Muscle layer of colon (tissue), 2 donors: ENCODE measurements around the gene ARFGEF2.

Experiments used
- H3K27ac ChIP-seq: one replicate; pipeline ENCODE4 v1.7.0; 2013; ENCODE audit warnings: low read depth, mild to moderate bottlenecking, low read length, moderate library complexity
- H3K27me3 ChIP-seq, 2 donors: one replicate each; pipeline ENCODE4 v1.7.0; 2013; ENCODE audit warnings: low read length in 2 of 2, mild to moderate bottlenecking in 2 of 2; ENCODE audit not compliant: insufficient read depth in 2 of 2, control insufficient read depth in 1 of 2
- H3K36me3 ChIP-seq: one replicate; pipeline ENCODE4 v1.7.0; 2013; ENCODE audit warnings: mild to moderate bottlenecking, low read length; ENCODE audit not compliant: insufficient read depth
- H3K4me1 ChIP-seq: one replicate; pipeline ENCODE4 v1.7.0; 2013; ENCODE audit warnings: mild to moderate bottlenecking, low read length; ENCODE audit not compliant: insufficient read depth
- H3K4me3 ChIP-seq, 2 donors: one replicate each; pipeline ENCODE4 v1.7.0; 2013; ENCODE audit warnings: low read length in 2 of 2, low read depth in 1 of 2, mild to moderate bottlenecking in 1 of 2, moderate library complexity in 1 of 2
- H3K9ac ChIP-seq: one replicate; pipeline ENCODE4 v1.7.0; 2013; ENCODE audit warnings: low read length
- H3K9me3 ChIP-seq: one replicate; pipeline ENCODE4 v1.7.0; 2013; ENCODE audit warnings: mild to moderate bottlenecking, low read length
- donor health status: abdominal sarcoma.
- donor health status: Adenocarcinoma of cecum.

The ARFGEF2 gene

GRCh38 chr20:49029203-49029602 lies 107.7 kb downstream of the ARFGEF2 start:
- Histone ChIP-seq H3K36me3 (peaks cover 43% of the 10 kb centered on the region), H3K27me3 (no peaks in the 10 kb centered on the region), H3K9ac (no peak overlapping the region), H3K27ac (no peak overlapping the region), H3K9me3 (no peaks in the 10 kb centered on the region), H3K4me3 (no peak overlapping the region), H3K4me1 (no peaks in the 10 kb centered on the region)

DNA sequence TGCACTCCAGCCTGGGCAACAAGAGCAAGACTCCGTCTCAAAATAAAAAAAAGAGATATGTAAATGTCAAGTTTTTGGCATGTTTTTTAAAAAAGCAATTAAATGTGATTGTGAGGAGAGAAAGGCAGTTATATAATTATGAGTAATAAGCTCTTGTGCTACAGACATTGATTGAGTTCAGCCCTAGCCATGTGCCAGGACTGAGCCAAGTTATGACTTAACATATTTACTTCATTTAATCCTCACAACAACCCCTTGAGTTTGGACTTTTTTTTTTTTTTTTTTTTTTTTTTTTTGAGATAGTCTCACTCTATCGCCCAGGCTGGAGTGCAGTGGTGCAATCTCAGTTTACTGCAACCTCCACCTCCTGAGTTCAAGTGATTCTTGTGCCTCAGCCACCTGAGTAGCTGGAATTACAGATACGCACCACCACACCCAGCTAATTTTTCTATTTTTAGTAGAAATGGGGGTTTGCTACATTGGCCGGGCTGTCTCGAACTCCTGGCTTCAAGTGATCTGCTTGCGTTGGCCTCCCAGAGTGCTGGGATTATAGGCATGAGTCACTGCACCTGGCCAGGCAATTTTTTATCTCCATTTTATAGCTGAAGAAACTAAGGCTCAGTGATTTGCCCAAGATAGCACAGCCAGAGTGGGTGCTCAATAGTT lies 109.6 kb downstream of the ARFGEF2 start:
- no peaks in the 10 kb centered on the region for H3K27me3 ChIP-seq
- no peaks in the 10 kb centered on the region for H3K4me1 ChIP-seq
- no peaks in the 10 kb centered on the region for H3K9me3 ChIP-seq
- no peak overlapping the region for H3K9ac ChIP-seq
- H3K27ac ChIP-seq: no peak overlapping the region
- peaks cover 40% of the 10 kb centered on the region for H3K36me3 ChIP-seq
- H3K4me3 ChIP-seq: no peak overlapping the region

DNA sequence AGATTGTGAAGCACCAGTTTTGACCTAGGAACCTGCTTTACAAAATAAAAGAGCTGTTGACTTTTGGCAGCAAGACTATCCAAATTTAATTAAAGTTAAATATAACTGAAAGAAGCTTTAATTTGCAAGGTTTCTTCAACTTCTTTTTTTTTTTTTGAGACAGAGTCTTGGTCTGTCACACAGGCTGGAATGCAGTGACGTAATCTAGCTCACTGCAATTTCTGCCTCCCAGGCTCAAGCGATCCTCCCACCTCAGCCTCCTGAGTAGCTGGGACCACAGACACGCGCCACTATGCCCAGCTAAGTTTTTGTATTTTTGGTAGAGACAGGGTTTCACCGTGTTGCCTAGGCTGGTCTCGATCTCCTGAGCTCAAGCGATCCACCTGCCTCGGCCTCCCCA lies 110.9 kb downstream of the ARFGEF2 start:
- Histone ChIP-seq H3K27me3 (no peaks in the 10 kb centered on the region), H3K9me3 (no peaks in the 10 kb centered on the region), H3K4me1 (no peaks in the 10 kb centered on the region), H3K9ac (no peak overlapping the region), H3K4me3 (no peak overlapping the region), H3K27ac (no peak overlapping the region), H3K36me3 (peaks cover 37% of the 10 kb centered on the region)

DNA sequence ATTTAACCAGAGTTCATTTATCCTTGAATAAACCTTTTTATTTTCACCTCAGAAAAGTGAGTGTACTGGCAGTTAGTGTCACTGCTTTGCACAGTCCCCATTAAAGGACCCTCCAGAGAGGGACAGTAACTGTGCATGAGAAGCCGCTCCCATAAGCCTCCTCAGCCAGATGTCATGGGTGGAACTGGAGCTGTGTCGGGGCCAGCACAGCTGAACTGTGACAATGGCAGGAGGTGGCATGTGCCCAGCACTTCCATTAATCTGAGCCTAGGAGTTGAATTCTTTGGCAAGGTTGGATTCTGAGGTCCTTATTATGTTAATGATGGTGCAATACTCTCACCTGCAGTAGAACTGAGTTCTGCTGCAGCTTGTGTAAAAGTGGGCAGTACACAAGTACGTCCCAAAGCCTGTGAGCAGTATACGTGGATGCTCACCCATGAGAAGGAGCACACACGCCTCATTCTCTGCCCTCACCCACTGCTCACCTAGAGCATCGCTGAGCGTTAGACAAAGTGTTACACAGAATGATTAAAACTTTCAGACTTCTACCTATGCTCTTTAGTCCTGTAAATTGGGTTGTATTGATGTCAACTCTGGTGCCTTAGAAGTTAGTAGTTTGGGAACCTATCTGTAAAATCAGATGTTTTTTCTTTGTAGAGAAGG lies 112.7 kb downstream of the ARFGEF2 start:
- Histone ChIP-seq H3K36me3 (peaks cover 29% of the 10 kb centered on the region), H3K4me1 (no peaks in the 10 kb centered on the region), H3K9ac (no peak overlapping the region), H3K27ac (no peak overlapping the region), H3K9me3 (no peaks in the 10 kb centered on the region), H3K4me3 (no peak overlapping the region), H3K27me3 (no peaks in the 10 kb centered on the region)

DNA sequence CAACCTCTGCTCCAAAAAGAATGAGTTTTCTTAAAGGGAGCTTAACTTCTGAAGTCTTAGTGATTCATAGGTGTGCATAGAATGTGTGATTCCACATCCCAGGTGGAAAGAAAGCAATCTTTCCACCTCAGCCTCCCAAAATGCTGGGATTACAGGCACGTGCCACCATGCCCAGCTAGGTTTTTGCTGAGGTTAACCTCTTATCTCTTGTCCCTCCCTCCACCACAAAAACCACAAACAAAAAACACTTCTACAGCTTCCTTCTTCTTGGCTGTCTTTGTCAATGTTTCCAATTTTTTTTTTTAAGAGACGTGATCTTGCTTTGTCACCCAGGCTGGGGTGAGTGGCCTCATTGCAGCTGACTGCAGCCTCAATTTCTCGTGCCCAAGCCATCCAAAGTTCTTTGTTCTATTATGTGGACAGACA lies 116.5 kb downstream of the ARFGEF2 start:
- no peak overlapping the region for H3K27ac ChIP-seq

DNA sequence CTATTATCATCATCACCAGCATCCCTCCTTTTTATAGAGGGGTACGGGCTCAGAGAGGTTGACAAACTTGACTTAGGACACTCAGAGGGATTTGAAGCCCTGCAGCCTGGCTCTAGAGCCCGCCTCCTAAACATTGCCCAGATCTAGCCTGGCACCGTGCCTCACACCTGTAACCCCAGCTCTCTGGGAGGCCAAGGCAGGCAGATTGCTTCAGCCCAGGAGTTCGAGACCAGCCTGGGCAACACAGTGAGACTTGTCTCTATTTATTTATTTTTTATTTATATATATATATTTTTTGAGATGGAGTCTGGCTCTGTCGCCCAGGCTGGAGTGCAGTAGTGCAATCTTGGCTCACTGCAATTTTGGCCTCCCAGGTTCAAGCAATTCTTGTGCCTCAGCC lies 118.3 kb downstream of the ARFGEF2 start:
- Histone ChIP-seq H3K9ac (no peak overlapping the region), H3K27ac (no peak overlapping the region), H3K4me1 (no peaks in the 10 kb centered on the region), H3K36me3 (peaks cover 2% of the 10 kb centered on the region), H3K4me3 (no peak overlapping the region), H3K27me3 (no peaks in the 10 kb centered on the region), H3K9me3 (no peaks in the 10 kb centered on the region)

More for the DNA sequence above, 116.5 kb downstream of the ARFGEF2 start:
- Histone ChIP-seq H3K9me3 (no peaks in the 10 kb centered on the region), H3K4me1 (no peaks in the 10 kb centered on the region), H3K36me3 (peaks cover 16% of the 10 kb centered on the region), H3K4me3 (no peak overlapping the region), H3K9ac (no peak overlapping the region), H3K27me3 (no peaks in the 10 kb centered on the region)

- H3K36me3 ChIP-seq: no peaks in the 10 kb centered on the region
- no peak overlapping the region for H3K4me3 ChIP-seq
- H3K4me1 ChIP-seq: peaks cover 4% of the 10 kb centered on the region
- H3K27me3 ChIP-seq: no peaks in the 10 kb centered on the region
- H3K9me3 ChIP-seq: no peaks in the 10 kb centered on the region
- no peak overlapping the region for H3K27ac ChIP-seq
- H3K9ac ChIP-seq: no peak overlapping the region
Measured at GRCh38 chr20:49043000-49043399, 121.5 kb downstream of the ARFGEF2 start.

DNA sequence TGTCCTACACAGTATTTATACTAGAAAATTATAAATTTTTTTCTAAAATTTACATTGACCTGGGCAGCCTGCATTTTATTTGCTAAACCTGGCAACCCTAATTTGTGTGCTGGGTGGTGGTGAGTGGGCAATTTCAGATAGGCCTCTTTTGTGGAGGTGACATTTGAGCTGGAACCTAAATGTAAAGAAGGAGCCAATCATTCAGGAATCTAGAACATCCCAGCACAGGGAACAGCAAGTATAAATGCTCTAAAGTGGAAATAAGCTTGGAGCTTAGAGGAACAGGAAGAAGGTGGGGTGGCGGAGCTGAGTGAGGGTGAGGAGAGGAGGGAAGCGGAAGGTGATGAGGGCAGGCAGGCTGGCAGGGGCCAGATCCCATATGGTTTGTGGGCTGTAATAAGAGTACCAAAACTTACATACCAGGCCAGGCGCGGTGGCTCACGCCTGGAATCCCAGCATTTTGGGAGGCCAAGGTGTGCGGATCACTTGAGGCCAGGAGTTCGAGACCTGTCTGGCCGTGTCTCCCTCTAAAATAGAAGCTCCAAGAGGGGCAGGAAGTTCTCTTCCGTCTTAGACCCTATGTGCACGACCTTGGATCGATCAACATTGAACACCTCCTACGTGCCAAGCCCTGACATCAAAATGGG lies 124.1 kb downstream of the ARFGEF2 start:
- no peaks in the 10 kb centered on the region for H3K9me3 ChIP-seq
- peak overlapping the region; percentile 93 to 95 for H3K4me3 ChIP-seq
- peak overlapping the region; percentile 57 for H3K9ac ChIP-seq
- H3K27me3 ChIP-seq: no peaks in the 10 kb centered on the region
- peak overlapping the region; percentile 94 for H3K27ac ChIP-seq
- peaks cover 8% of the 10 kb centered on the region for H3K4me1 ChIP-seq
- H3K36me3 ChIP-seq: no peaks in the 10 kb centered on the region

DNA sequence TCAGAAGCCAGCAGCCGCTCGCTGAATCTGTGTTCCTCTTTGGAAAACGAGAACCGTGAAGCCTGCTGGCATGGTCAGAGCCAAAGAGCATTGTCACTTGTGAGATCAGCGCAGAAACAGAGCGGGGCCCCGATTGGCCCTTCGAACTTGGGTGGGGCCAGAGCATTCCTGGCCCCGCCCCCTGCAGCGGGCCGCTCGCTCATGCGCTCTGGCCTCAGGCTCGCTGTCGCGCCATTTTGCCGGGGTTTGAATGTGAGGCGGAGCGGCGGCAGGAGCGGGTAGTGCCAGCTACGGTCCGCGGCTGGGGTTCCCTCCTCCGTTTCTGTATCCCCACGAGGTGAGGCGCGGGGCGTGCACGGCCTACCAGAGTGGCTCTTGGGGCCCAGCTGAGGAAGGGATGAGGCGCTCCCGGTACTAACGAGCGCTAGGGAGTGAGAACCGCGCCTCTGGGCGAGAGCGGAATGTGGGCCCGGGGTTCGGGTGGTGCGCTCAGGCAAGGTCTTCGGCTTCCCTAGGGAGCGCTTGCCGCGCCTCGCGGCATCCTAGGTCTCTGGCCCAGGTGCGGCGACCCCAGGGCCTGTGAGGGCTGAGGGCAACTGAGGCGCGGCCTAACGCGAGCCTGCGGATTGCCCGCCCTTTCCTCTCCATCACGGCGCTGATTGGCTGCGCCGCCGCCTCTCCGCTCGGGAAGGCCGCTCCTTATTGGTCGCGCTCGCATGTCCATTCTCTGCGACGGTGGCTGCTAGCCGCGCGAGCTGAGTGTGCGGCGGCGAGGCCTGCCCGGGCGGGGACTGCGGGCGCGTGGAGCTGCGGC lies 124.8 kb downstream of the ARFGEF2 start, which contains the start of gene CSE1L:
CSE1L (plus strand) TSS at position 226 of the 814 bp plus-strand sequence. CDS start 12,152 bp downstream, outside the sequence.
- peak within 1 kb of the TSS; percentile 57 for H3K9ac ChIP-seq
- no peaks in the 10 kb centered on the region for H3K27me3 ChIP-seq
- H3K36me3 ChIP-seq: peaks cover 1% of the 10 kb centered on the region
- peak within 1 kb of the TSS; percentile 93 to 95 for H3K4me3 ChIP-seq
- no peaks in the 10 kb centered on the region for H3K9me3 ChIP-seq
- peak within 1 kb of the TSS; percentile 94 for H3K27ac ChIP-seq
- peaks cover 8% of the 10 kb centered on the region for H3K4me1 ChIP-seq

- Histone ChIP-seq H3K9ac (no peak overlapping the region), H3K4me1 (peaks cover 8% of the 10 kb centered on the region)
Measured at GRCh38 chr20:49052334-49052733, 130.8 kb downstream of the ARFGEF2 start.

DNA sequence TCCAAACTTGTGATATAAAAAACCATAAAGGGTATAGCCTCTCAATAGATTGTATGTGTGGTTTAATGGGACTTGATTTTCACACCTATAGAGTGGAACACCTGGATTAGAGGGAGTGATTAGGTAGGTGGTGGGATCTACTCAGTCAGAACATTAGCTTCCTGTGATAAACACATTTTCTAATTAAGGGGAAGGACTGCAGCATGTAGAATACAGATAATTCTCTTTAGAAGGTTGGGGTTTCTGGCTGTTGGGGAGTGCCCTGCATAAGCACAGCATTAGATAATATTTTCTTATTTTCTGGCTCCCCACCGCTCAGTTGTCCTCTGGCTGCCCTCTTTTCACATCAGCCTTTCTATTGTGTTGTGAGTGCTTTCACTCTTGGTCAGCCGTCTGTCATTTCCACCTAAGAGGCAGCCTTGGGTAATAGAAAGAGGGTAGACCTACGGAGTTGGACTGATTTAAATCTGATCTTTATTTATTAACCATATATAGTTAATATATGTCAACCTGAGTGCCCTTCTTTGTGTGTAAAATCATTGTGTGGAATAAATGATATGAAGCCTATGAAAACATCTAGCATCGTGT lies 132.6 kb downstream of the ARFGEF2 start:
- Histone ChIP-seq H3K27me3 (no peaks in the 10 kb centered on the region), H3K36me3 (peaks cover 8% of the 10 kb centered on the region), H3K4me3 (no peak overlapping the region), H3K9me3 (no peaks in the 10 kb centered on the region), H3K4me1 (no peaks in the 10 kb centered on the region), H3K9ac (no peak overlapping the region), H3K27ac (no peak overlapping the region)

More at GRCh38 chr20:49052334-49052733, 130.8 kb downstream of the ARFGEF2 start:
- Histone ChIP-seq H3K27ac (no peak overlapping the region), H3K4me3 (no peak overlapping the region), H3K9me3 (no peaks in the 10 kb centered on the region), H3K27me3 (no peaks in the 10 kb centered on the region), H3K36me3 (peaks cover 6% of the 10 kb centered on the region)
